Measurements from ENCODE around the gene CABLES1.
"Not testable (repeated sequence)": the region's sequence is repeated elsewhere in the genome, so short reads cannot be mapped to it uniquely, and the experiment has no call there.

CABLES1 gene

DNA sequence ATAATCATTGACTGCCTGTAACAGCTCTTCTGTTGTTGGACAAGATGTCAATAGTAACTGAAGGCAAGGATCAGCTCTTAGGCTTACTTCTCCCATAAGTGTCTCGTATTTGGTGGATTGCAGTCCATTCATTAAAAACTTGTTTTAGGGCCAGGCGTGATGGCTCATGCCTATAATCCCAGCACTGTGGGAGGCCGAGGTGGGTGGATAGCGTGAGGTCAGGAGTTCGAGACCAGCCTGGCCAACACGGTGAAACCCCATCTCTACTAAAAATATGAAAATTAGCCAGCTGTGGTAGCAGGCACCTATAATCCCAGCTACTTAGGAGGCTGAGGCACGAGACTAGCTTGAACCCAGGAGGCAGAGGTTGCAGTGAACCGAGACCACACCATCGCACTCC, 26.1 kb upstream of the CABLES1 start:
- not testable (repeated sequence) for DNase-seq (ENCODE audit: low read depth)

DNA sequence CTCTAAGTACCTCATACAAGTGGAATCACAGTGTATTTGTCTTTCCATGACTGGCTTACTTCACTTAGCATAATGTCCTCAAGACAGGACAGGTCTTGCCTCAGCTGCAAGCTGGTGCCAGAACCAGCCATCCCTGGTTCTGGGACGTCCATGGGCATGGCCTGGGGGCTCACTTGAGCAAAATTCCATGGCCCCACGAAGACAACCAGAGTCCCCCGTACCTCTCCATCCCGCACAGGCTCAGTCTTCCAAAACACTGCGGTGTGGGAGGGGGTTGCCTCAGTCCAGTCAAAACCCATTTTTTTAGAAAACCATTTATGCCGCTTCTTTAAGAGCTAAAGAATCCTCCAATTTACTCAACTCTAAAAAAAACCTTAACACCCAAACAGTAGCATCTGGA, 21.7 kb upstream of the CABLES1 start:
- no peak for DNase-seq (ENCODE audit: low read depth)

DNA sequence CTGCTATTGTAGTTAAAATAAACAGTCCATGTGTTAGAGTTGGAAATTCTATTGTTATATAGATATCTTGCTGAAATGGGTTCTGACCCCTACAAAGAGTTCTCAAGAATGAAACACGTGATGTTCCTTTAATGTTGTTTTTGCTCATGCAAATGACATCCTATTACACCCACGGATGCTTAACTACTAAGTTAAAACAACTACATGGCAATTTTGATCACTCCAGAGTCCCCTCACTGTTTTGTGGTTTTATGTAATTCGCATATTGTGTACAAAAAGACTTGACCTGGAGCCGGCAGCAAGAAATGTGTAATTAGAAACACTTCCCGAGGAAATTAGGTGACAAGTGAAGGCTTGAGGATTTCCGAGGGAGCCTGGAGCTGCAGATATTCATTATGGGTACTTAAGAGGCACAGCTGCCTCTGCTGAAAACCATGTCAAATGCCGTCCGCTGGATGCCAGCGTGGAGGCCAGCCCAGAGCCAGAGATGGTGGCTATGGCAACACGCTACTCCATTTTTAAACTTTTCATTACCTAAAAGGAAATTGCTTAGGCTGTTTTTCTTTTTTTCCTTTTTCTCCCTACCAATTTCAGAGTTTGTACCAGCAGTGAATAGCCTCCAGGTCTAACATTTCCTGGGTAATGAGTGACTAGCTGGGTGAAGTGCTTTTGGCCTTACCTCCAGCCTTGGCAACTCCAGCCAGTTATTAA, 21.0 kb upstream of the CABLES1 start:
- no peak for DNase-seq (ENCODE audit: low read depth)

DNA sequence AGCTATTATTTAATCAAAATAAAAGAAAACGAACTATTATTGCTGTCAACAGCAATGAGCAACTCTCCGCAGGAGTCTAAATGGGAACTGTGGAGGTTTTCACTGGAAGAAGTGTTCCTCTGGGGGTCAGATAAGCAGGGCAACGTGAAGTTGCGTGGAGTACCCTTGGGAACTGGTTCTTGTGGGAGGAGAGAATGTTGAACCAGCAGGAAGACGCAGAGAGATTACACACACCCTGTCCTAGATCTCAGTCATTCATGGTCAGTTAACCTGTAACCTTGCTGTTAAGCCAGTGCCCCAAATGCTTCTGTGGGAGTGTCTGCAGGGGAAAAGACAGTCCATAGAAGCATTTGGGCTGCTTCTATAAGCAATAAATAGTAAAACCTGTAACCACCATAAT, 20.4 kb upstream of the CABLES1 start:
- DNase-seq (ENCODE audit: low read depth): no peak

DNA sequence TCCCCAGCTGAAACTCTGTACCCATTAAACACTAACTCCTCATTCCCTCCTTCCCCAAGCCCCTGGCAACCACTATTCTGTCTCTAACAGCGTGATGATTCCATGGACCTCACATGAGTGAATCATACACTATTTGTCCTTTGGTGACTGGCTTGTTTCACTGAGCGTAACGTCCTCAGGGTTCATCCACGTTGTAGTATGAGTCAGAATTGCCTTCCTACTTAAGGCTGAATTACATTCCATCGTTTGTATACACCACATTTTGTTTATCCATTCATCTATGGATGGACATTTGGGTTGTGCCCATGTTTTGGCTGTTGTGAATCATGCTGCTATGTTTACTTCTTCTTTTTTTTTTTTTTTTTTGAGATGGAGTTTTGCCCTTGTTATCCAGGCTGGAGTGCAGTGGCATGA, 19.6 kb upstream of the CABLES1 start:
- no peak for DNase-seq (ENCODE audit: low read depth)

DNA sequence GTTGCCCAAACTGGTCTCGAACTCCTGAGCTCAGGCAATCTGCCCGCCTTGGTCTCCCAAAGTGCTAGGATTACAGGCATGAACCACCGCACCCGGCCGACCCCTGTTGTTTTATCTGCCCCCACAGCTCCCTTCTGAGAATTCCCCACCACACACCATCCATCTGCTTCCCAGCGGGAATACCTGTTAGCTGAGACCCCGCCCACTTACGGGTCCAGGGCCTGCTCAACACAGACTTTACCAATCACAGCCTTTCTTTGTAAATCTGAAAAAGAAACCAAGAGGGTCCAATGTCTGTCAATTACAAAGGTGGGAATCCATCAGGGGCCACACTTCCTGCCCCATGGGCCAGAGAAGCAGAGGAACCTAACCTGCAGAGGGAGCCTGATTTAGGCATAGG, 14.2 kb upstream of the CABLES1 start:
- DNase-seq (ENCODE audit: low read depth): no peak

DNA sequence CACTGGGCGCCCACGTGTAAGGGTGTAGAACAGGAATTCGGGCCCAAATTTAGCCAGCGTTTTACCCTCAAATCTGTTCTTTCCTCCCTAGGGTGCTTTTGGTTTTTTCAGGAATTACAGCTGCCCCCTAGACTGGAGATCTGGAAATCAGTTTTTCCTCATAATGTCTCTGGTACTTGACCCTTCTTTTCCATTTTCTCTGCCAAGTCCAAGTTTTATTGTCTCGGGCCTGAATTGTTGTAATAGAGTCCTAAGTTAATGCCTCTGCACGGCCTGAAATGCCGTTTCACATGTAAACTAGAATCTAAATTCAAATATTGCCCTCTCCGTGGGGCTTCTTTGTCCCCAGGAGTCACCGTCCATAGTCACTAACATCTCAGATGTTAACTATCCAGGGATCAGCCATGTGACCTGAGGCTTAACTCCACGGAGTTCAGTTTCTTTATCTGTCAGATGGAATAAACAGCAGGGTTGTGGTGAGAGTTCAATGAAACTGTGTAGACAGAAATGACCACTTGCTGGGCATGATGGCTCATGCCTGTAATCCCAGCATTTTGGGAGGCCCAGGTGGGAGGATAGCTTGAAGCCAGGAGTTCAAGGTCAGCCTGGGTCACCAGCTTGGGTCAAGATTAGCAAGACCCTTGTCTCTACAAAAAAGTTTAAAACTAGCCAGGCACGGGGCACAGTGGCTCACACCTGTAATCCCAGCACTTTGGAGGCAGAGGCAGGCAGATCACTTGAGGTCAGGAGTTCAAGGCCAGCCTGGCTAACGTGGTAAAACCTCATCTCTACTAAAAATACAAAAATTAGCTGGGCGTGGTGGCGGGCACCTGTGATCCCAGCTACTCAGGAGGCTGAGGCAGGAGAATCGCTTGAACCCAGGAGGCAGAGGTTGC, 12.7 kb upstream of the CABLES1 start:
- DNase-seq (ENCODE audit: low read depth): no peak

DNA sequence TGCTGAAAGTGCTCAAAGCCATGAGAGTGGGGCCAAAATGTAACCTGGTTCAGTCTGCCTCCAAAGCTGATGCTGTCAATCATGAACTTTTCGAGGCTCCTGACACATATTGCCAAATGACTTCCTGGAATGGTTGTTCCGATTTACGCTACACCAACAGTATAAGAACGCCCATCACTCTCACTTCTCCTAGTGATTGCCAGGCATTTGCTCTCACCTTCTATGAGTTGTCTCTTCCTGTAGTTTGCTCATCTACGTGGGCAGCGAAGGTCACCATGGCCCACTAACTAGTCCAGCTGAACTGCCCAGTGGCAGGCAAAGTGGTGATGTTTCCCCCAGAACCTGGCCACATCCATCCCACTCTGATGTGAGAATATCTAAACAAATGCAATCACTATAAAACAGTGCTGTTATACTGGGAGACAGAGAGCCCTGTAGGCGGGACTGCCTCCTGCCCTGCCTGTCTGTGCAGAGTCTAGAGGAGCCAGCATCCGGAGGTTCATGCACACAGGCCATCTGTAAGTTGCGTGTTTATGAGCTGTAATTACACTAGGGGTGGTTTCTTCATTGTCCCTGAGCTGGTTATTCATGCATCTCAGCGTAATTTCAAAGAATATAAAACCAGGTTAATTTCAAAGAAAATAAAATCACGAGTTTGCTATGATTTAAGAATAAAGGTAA, 8.8 kb upstream of the CABLES1 start:
- DNase-seq (ENCODE audit: low read depth): no peak

DNA sequence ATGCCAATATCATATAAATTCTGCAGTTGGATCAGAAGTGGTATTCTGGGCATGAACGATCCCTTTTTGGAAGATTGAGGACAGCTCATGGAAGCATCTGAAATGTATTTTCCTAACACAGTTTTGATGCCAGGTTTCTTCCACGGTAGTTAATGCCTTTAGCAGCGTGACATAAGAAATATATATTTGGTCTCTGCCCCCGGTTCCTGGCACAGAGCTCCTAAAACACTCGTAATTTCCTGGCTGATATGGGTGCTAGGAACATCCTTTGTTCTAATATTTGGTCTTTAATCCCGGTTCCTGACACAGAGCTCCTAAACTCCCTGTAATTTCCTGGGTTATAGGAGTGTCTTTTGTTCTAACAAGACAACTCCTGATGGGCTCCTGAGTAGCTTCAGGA, 8.2 kb upstream of the CABLES1 start:
- DNase-seq (ENCODE audit: low read depth): no peak

DNA sequence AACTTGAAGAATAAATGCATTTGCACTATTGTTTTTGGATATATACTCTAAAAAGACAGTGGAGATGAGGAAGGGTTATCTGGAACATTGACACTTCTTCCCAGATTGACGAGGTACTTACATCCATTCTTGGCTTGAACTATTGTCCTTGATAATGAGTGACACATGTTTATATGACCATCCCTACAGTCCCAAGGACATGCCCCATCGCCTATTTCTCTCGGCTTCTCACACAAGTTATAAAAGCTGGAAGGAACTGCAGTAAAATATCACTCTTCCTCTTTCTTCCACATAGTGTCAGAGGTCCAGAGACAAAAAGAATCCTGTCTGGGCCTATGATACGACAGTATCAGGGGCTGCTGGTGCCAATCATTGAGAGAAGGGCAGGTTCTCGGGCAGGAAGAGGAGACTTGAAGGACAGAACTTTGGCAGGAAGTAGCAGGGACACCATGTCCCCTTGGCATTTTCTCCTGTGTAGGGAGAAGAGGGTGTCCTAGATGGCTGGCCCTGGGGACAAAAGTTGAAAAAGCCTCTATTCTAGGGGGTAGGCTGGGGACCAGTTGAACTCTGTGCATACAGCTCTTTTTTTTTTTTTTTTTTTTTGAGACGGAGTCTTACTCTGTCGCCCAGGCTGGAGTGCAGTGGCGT, 5.8 kb upstream of the CABLES1 start:
- no peak for DNase-seq (ENCODE audit: low read depth)

DNA sequence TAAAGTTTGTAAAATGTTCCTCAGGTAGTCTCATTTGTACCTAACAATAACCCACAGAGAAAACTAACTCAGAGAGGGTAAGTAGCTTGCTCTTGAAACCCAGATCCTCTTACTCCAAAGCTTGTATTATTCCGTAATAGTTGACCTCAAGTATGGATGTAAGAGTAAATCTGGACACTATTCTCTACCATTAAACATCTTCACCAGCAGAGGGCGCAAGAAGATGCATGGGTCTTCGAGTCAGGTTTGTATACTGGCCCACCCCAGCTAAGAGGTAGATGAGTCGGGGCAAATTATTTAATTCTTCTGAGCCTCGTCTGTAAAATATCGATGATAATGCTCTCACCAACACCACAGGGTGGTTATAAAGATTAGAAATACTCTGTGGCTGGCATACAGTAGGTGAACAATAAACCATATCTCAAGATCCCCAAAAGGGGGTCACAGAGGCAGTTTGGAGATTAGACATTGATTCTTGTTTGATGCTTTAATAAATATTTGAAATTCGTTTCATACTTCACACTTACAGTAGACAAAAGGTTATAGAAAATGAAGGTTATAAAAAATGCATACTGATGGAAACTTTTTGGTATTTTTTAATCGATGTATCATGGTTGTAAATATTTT, 3.5 kb upstream of the CABLES1 start:
- peak; percentile 45 for DNase-seq (ENCODE audit: low read depth)

DNA sequence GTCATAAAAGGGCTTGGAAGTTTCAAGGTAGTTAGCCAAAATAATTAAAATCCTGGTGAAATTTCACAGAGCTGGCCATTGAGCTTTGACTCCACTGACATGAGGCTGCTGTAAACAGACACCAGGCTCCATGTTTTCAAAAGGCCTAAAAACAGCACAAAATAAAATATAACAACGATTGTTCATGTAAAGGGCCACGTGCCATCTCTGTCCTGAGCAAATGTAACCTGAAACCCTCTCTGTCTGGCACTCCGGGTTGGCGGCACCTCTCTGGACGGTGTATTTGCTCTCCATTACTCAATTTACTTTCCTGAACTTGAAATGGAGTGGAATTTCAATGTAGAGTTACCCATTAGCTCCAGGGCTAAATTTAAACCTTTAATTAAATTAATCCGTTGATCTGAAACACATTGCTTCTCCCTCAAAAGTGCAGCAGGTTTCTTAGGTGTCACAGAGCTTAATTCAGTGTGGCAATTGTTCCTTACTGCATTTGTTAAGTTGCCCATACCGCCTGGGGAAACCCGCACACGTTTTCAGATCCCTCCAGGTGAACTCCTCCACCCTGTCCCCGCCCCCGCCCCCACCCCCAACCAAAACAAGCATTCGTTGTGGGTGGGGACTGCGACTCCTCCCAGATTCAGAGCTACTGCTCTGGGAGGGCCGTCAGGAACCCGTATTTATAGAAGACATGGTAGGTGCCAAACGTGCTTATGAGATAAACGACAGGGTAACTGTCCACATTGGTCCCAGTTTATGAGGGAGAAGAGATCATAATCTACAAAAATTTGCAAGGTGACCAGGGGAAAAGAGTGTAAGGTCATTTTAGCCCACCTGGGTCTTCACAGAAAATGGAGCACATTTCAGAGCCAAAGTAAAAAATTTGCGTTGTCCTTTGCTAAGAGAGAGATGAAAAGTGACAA, 1.2 kb upstream of the CABLES1 start:
- peak; percentile 49 for DNase-seq (ENCODE audit: low read depth)

DNA sequence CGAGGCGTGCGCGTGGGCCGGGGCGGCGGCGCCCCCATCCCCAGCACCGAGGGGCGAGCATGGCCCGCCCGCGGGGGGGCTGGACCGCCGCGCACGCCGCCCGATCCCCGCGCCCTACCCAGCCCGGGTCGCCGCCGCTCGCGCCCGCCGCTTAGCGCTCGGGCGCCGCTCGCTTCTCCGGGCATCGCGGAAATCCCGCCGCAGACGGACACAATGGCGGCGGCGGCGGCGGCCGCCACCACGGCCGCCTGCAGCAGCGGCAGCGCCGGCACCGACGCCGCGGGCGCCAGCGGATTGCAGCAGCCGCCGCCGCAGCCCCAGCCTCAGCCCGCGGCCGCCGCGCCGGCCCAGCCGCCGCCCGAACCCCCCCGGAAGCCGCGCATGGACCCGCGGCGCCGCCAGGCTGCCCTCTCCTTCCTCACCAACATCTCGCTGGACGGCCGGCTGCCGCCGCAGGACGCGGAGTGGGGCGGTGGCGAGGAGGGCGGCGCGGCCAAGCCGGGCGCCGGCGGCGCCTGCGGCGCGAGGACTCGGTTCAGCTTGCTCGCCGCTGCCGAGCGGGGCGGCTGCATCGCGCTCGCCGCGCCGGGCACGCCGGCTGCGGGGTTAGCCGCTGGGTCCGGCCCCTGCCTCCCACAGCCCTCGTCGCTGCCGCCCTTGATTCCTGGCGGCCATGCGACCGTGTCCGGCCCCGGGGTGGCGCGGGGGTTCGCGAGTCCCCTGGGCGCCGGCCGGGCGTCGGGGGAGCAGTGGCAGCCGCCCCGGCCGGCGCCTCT, 453 bp downstream of the CABLES1 start:
- DNase-seq (ENCODE audit: low read depth): no peak

DNA sequence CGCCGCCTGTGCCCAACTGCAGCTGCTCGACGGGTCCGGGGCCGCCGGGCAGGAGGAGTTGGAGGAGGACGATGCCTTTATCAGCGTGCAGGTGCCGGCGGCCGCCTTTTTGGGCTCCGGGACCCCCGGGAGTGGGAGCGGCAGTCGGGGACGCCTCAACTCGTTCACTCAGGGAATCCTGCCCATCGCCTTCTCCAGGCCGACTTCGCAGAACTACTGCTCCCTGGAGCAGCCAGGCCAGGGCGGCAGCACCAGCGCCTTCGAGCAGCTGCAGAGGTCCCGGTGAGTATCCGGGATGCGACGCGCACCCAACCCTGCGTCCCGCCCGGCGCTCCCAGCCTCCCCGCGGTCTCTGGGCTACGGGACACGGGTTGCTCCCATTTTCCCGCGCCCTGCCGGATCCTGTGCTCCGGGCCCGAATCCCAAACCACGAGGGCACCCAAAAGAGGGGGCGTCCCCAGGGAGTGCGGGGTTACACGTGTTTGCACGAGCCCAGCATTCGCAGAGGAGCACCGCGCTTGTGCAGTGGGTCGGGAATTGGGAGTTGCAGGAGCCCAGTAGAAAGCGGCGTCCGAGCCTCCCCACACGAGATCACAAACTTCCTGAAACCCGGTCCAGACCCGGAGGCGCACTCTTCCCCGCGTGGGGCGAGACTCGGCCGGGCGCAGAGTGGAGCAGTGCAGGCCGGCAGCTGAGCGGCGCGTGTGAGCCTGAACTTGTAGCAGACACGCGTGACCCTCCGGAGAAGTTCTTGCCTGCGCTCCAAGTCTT, 1.2 kb downstream of the CABLES1 start:
- no peak for DNase-seq (ENCODE audit: low read depth)

DNA sequence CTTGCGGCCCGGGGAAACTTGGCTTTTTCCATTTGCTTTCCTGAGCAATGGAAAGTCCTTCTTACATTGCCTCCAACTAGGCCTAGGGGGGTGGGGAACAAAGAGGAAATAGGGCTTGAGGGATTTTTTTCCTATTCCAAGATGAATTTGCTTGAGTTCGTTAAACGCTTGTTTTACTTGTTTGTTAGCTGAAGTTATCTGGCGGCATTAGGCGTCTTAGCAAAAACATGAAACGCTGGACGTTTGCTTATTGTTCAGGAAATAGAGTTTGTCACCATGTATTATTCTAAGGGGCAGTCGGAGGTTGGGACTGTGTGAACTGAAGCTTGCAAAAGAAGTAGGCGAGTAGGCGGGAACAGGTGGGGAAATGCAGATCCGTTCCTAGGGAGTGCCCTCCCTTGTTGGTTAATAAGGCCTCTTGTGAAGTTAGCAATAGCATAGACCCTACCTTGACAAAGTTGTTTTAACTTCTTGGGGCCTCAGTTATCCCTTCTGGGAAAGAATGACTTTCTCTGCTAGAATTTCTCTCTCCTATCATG, 1.9 kb downstream of the CABLES1 start:
- no peak for DNase-seq (ENCODE audit: low read depth)

DNA sequence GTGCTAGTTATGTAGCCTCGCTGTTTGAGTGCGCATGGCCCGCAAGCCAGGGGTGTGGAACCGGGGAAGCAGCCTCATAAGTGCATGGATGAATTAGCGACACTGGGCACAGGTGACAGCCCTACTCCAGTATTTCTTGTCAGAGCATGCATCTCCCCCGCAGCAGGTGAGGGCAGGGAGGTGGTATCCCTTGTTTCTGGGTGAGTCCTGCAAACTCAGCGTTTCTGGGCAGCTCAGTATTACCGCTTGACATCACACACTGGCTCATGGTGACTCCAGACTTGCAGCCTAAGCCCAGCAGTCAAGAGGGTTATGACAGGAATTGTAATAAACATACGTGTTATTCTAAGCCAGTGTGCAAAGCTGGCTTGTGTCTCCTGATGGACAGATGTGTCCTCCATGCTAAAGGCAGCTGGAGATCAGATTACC, 2.5 kb downstream of the CABLES1 start:
- DNase-seq (ENCODE audit: low read depth): no peak

DNA sequence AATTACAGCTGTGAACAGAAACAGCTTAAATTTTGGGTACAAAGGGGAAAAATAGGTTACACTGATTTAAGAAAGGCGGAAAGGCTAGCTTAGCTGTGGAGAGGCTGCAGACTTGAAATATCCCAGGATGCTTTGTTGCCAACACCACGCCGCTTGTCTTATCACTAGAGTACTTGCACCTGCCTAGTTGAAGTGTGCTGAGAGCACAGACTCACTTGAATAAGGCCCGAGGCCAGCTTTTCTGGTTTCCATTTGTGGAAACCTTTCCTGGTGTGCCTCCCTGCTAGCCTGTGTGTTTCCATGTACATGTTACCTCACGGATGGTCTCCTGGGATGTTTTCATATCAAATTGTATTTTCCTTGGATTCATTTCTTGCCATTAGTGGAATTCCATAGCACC, 3.2 kb downstream of the CABLES1 start:
- DNase-seq (ENCODE audit: low read depth): no peak

DNA sequence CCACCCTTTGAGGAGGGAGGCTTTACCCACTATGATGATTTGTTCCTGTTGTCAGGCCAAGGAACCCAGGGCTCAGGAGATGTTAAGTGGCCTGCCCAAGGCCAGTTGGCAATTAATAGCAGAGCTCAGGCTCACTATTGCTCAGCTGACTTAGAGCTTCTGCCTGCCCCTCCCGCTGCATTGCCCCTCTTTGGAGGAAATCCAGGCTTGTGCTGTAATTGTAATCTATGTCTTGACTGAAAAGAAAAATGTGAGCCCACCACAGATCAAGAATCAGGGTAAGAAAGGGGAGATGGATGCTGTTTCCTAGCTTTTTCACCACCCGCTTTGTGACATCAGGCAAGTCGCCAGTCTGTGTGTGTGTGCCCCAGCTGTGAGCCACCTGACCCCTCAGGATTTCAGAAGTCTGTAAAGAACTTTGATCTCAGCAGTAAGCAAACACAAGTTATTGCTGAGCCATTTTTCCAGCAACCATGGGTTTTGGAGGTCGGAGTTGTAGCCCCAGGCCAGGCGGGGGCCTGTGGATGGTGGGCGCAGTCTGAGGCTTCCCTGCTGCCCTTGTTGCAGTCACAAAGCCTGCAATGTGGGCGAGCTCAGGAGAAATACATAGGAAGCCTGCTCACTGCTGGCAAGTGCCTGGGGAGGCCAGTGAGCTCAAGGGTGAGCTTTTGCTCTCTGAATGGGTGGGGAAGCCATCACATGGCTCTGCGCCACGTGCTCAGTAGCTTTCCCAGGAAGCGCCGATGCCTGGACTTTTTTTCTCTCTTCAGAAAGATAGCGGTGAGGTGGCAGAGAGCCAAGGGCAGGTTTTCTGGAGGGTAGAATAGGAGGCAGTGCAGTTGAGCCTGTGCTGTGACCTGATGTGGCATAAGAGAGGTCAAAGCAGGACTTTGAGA, 6.1 kb downstream of the CABLES1 start:
- DNase-seq (ENCODE audit: low read depth): no peak

All from stimulated activated CD4-positive, alpha-beta T cell treated with anti-CD3 and anti-CD28 coated beads, Interleukin-2, amount 100 ng/mL, for 4 hours (primary cell).